GM23248 (cell line): ENCODE measurements around the gene CA11.

ENCODE experiments used
- EZH2 ChIP-seq: fragments of 200-600 bp; sonication (generic); IDR thresholded peaks from 2 replicates; pipeline ENCODE4 v1.6.1; 2018; ENCODE audit warnings: antibody characterized with exemption, mild to moderate bottlenecking; ENCODE audit not compliant: insufficient read depth, poor library complexity, severe bottlenecking
- EZH2phosphoT487 ChIP-seq: fragments of 200-600 bp; sonication (generic); IDR thresholded peaks from 2 replicates; pipeline ENCODE4 v1.6.1; 2018; ENCODE audit warnings: antibody characterized with exemption, moderate library complexity, mild to moderate bottlenecking, low read depth; ENCODE audit not compliant: insufficient read depth

DNA sequence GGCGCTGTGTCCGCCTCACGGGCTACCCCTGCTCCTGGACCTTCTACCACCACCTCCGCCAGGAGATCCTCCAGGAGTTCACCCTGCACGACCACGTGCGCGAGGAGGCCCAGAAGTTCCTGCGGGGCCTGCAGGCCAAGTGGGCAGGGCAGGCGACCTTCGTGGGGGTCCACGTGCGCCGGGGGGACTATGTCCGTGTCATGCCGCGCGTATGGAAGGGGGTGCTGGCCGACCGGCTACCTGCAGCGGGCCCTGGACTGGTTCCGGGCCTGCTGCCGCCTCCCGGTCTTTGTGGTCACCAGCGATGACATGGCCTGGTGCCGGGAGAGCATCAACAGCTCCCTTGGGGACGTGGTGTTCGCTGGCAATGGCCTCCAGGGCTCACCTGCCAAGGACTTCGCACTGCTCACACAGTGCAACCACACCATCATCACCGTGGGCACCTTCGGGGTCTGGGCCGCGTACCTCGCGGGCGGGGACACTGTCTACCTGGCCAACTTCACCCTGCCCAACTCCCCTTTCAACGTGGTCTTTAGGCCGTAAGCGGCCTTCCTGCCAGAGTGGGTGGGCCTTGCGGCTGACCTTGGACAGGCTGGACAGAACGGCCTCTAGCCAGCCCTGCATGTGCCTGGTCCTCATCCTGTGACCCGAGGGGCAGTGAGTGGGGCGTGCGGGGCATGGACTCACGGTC is 34.6 kb upstream of the CA11 start:
- TF ChIP-seq EZH2 (no peak), EZH2phosphoT487 (no peak)
